CD4-positive, alpha-beta T cell treated with Interferon gamma for 1 hour (primary cell): Measurements from ENCODE around the gene TRPV4.

Source experiments
- DNase-seq: peaks from one replicate; pipeline ENCODE4 v3.0.0-alpha.2; 2020

TRPV4 gene

GRCh38 chr12:109775172-109775881, 57.9 kb downstream of the TRPV4 start:
- peak; percentile 58 for DNase-seq

DNA sequence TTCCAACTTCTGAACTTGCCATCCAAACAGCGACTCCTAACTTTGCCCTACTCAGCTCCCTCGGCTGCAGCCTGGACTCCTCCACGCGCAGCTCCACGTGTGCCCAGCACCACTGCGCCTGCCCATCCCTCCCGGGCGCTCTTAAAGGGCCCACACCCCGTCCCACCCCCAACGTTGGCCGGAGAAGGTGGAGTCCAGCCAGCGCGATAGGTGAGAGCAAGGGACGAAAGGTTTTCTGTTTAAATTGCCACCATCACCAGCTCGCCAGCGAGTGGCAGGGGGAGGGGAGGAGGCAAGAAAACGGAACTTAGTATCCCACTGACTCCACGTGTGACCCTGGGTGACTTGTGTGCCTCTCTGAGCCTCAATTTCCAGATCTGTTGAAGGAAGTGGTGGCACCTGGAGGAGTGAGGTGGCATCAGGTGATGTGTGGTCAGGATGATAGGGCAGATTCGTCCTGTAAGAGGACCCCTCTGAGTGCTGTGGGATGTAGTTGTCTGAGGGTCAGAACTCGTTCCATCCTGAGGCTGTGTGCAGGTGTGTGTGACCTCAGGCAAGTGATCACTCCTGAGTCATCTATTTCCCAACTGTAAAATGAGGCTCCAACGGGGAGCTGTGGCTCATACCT, 59.7 kb downstream of the TRPV4 start:
- no peak for DNase-seq

GRCh38 chr12:109772622-109773321, 60.4 kb downstream of the TRPV4 start:
- DNase-seq = no peak

- no peak for DNase-seq
Measured at GRCh38 chr12:109771746-109772621, 61.2 kb downstream of the TRPV4 start.

- no peak for DNase-seq
Measured at GRCh38 chr12:109770861-109771670, 62.1 kb downstream of the TRPV4 start.

- no peak for DNase-seq
Measured at GRCh38 chr12:109770104-109770860, 62.9 kb downstream of the TRPV4 start.

DNA sequence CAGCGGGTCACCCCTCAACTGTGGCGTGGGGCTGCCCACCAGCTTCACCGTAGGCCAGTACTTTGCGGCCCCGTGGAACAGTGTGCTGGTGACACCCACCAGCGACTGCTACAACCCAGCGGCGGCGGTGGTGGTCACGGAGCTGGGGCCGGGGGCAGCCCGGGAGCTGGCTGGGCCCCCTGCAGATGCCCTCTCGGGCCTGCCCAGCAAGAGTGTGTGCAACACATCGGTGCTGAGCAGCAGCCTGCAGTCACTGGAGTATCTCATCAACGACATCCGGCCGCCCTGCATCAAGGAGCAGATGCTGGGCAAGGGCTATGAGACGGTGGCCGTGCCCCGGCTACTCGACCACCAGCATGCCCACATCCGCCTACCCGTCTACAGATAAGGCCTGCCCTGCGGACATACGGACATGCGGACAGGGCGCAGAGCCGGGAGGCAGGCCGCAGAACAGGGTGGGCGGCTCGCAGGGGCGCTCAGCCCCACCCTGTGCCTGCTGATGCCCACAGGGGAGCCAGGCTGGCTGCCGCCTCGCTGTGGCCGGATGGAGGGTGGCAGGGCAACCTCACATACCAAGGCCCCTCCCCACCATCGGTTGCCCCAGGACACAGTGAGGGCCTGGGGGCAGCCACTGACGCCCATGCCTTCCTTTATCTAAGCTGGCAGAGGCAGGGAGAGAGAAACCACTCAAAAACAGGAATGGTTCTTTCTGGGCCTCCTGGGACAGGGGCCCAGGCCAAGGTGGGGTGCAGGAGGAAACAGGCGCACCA, 64.1 kb downstream of the TRPV4 start:
- no peak for DNase-seq

GRCh38 chr12:109767991-109768900, 65.0 kb downstream of the TRPV4 start:
- DNase-seq = no peak

DNA sequence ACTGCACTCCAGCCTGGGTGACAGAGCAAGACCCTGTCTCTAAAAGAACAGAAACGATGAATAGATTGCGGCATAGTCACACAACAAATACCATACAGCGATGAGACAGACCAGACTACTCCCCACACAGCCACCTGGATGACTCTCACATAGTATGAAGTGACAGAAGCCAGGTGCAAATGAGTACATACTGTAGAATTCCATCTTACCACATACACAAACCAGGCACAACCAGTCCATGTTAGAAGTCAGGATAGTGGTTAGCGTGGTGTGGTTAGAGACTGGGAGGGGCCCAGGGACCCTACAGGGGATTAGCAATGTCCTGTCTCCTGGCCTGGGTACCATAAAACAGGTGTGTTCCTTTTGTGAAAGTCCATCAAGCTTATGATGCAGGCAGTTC, 65.7 kb downstream of the TRPV4 start:
- DNase-seq = no peak

DNA sequence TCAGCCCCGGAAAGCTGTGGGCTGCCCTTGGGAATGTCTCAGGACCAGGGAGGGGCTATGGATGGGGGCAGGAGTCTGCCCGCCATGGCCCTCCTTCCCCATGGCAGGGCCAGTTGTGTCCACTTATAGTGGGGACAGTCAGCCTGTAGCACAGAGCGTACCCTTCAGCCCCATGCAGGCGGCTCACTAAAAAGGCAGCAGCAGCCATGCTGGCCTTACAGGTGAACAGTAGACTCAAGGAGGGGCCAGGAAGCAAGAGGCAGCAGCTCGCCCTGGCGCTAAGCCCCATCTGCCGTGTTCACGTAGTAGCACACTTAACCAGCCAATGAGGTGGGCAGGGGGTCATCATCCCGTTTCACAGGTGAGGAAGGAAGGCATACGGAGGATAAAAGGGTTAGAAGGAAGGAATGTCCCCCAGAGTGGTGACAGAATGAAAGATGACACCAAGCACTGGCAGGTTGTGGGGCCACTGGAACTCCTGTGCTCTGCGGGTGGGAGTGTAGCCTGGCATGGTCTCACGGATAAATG, 66.9 kb downstream of the TRPV4 start:
- DNase-seq = no peak

DNA sequence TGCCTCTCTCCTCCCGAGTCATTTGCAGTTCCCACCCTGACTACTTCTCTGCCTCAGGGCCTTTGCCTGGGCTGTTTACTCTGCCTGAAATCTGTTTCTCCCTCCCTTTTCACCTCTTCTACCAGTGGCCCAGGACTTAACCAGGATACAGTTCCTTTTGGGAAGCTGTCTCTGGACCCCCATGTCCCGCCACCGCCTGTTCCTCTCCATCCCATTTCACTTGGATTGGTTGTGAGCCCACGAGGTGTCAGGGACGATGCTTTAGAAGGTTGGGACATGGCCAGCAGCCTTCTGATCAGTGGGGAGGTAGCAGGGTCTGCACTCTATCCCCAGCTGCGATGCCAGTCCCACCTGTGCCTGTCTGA, 67.8 kb downstream of the TRPV4 start:
- DNase-seq = no peak

DNA sequence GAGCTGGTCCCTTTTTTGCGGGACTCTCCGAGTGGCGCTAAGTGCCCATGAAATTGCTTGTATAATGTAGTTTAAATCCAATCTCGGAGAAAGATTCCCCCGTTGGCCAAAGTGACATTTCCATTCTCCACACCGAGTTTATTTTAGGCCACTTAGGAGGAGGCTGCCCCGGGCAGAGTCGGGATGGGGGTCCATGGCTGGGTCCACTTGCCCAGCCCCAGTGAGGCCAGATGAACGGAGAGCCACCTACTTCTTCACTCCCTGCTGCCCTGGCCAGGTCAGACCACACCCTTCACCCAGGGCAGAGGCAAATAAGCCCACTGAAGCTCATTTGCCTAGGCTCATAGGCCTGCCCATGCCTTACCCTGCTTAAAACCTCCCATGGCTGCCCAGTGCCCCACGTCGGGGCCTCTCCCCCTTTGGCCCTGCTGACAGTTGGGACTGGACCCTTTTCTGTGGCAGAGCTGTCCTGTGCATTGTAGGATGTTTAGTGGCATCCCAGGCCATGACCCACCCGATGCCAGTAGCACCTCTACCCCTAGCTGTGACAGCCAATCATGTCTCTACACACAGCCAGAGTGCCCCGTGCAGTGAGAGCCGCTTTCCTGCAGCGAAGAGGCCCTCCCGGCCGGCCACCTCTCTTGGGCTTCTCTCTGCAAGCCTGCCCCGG, 68.3 kb downstream of the TRPV4 start:
- no peak for DNase-seq

- no peak for DNase-seq
Measured at GRCh38 chr12:109764123-109764522, 69.1 kb downstream of the TRPV4 start.

GRCh38 chr12:109763201-109763841, 69.9 kb downstream of the TRPV4 start:
- DNase-seq = peak; percentile 34

DNA sequence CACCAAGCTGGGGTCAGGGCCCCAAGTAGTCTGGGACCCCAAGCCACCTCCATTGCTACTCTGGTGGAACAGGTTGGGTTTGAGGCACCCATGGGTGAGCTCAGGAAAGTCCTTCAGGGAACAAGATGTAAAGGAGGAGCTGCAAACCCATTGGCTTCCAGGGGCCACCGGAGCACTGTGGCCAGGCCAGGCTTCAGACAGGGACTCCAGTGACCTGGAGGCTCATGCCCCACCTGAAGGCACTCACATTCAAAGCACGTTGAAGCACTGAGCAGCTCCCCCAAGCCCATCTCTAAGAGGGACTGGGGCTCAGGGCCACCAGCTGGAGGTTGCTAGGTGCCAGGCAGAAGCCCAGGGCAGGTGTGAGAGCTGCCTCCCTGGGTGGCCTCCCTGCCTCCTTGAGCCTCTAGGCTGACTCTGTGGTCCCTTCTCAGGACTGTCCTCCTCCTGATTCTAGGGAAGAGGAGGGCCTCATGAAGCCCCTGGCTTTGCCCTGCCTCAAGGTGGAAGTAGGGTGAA, 70.5 kb downstream of the TRPV4 start:
- DNase-seq = no peak

GRCh38 chr12:109762071-109762672, 71.0 kb downstream of the TRPV4 start:
- no peak for DNase-seq
